PC-9 (cell line): ENCODE measurements around the gene EPB41L2. TPM values are rescaled to one million over a fixed set of nuclear protein-coding genes. Genes with fewer than 3 reads are reported as not detected.

Experiments
- BruUV-seq: library from RNA; stranded (reverse); fragments of 400-500 nt; replicated peaks from 2 replicates; lab custom pipeline; 2021; lab: Mats Ljungman, UMichigan
- CTCF ChIA-PET: fragments of 300-600 bp; sonication (Branson Sonifier 250); formaldehyde crosslinking; loops from one replicate; lab custom pipeline; 2022; ENCODE audit warnings: antibody characterized with exemption; lab: Charles Lee
- POLR2A ChIA-PET: fragments of 300-600 bp; sonication (Branson Sonifier 250); formaldehyde crosslinking; loops from one replicate; lab custom pipeline; 2022; ENCODE audit warnings: antibody characterized with exemption; ENCODE audit not compliant: unreplicated experiment; lab: Charles Lee
- DNase-seq, 2 experiments: peaks; one replicate each; pipeline versions ENCODE4 v3.0.0 to v3.0.0-alpha.2; 2015 to 2022; ENCODE audit warnings: mixed read lengths in 1 of 2
- H2AFZ ChIP-seq: fragments of 200-600 bp; sonication (generic); 2 replicates; pipeline ENCODE4 v1.8.1; 2017; ENCODE audit warnings: antibody characterized with exemption
- H3F3A ChIP-seq: fragments of 200-600 bp; sonication (generic); 2 replicates; pipeline ENCODE4 v1.8.1; 2017; ENCODE audit warnings: antibody characterized with exemption, mild to moderate bottlenecking, low read depth; ENCODE audit not compliant: insufficient read depth
- H3K27ac ChIP-seq: fragments of 200-600 bp; sonication (generic); 2 replicates; pipeline ENCODE4 v1.6.1; 2016; ENCODE audit warnings: mixed run types
- H3K27me3 ChIP-seq: fragments of 200-600 bp; sonication (generic); 2 replicates; pipeline ENCODE4 v1.6.1; 2016; ENCODE audit warnings: low read depth, mixed run types; ENCODE audit not compliant: insufficient read depth
- H3K36me3 ChIP-seq: fragments of 200-600 bp; sonication (generic); 2 replicates; pipeline ENCODE4 v1.6.1; 2016; ENCODE audit warnings: low read depth, mixed run types
- H3K4me1 ChIP-seq: fragments of 200-600 bp; sonication (generic); replicated peaks from 2 replicates; pipeline ENCODE4 v1.6.1; 2016; ENCODE audit warnings: mixed run types; ENCODE audit not compliant: insufficient read depth
- H3K4me2 ChIP-seq: fragments of 200-600 bp; sonication (generic); 2 replicates; pipeline ENCODE4 v1.6.1; 2017; ENCODE audit warnings: mixed run types
- H3K4me3 ChIP-seq: fragments of 200-600 bp; sonication (generic); 2 replicates; pipeline ENCODE4 v1.6.1; 2016; ENCODE audit warnings: mixed run types
- H3K79me2 ChIP-seq: fragments of 200-600 bp; sonication (generic); 2 replicates; pipeline ENCODE4 v1.6.1; 2017; ENCODE audit warnings: low read depth, mixed run types
- H3K9me2 ChIP-seq: fragments of 200-600 bp; sonication (generic); 2 replicates; pipeline ENCODE4 v1.8.1; 2017; ENCODE audit warnings: mild to moderate bottlenecking; ENCODE audit not compliant: insufficient read depth
- H3K9me3 ChIP-seq: fragments of 200-600 bp; sonication (generic); 2 replicates; pipeline ENCODE4 v1.8.1; 2016; ENCODE audit warnings: low read depth; ENCODE audit not compliant: insufficient read depth
- H4K20me1 ChIP-seq: fragments of 200-600 bp; sonication (generic); 2 replicates; pipeline ENCODE4 v1.8.1; 2017; ENCODE audit not compliant: insufficient read depth
- CTCF ChIP-seq: fragments of 200-600 bp; sonication (generic); conservative IDR thresholded peaks from 2 replicates; pipeline ENCODE4 v1.6.1; 2017; ENCODE audit warnings: mixed run types, antibody characterized with exemption, mild to moderate bottlenecking, moderate library complexity
- EZH2 ChIP-seq: fragments of 200-600 bp; sonication (generic); IDR thresholded peaks from 2 replicates; pipeline ENCODE4 v1.8.0; 2017; ENCODE audit warnings: antibody characterized with exemption, low read depth
- intact Hi-C: fragments of 100-400 bp; cut with micrococcal nuclease; formaldehyde crosslinking; loops from one replicate; pipeline ENCODE4 v1.10.0; 2022; ENCODE audit not compliant: unreplicated experiment
- total RNA-seq: library from RNA; stranded (reverse); gene quantifications from 2 replicates; pipeline ENCODE4 v1.2.3, GENCODE V29; 2021

Gene EPB41L2
- total RNA-seq, 1 experiment from 2014 or later = 67.4 TPM

GRCh38 chr6:130846501-130846900, 216.5 kb downstream of the EPB41L2 start:
- BruUV-seq = no TSS peak

GRCh38 chr6:130843575-130844320, 219.3 kb downstream of the EPB41L2 start:
- H3K27me3 ChIP-seq = no peaks in the 10 kb centered on the region
- H4K20me1 ChIP-seq = no peaks in the 10 kb centered on the region
- no peak overlapping the region for H2AFZ ChIP-seq
- no peak overlapping the region for H3K4me3 ChIP-seq
- H3K9me3 ChIP-seq = no peaks in the 10 kb centered on the region
- H3K4me2 ChIP-seq = no peak overlapping the region
- no peaks in the 10 kb centered on the region for H3K79me2 ChIP-seq
- CTCF ChIA-PET = no interaction called here
- no TSS peak for BruUV-seq
- H3K27ac ChIP-seq = no peak overlapping the region
- no peaks in the 10 kb centered on the region for H3K9me2 ChIP-seq
- H3K4me1 ChIP-seq = no peaks in the 10 kb centered on the region
- peak; percentile 82 for TF ChIP-seq CTCF
- no peak for TF ChIP-seq EZH2
- intact Hi-C loops = loop anchor here (1.0 to 10.0 kb wide), 2 partner anchors 521 to 779 kb away; no protein-coding TSS in a partner anchor
- no peaks in the 10 kb centered on the region for H3K36me3 ChIP-seq
- H3F3A ChIP-seq = no peaks in the 10 kb centered on the region
- DNase-seq = no peak
- POLR2A ChIA-PET = no interaction called here

More at GRCh38 chr6:130846501-130846900, 216.5 kb downstream of the EPB41L2 start:
- intact Hi-C loops = loop anchor here (10.0 kb wide), 1 partner anchor 782 kb away; no protein-coding TSS in a partner anchor
- TF ChIP-seq CTCF = no peak
- Histone ChIP-seq H3K36me3 (no peaks in the 10 kb centered on the region), H3K27ac (no peak overlapping the region), H3F3A (no peaks in the 10 kb centered on the region), H3K9me2 (no peaks in the 10 kb centered on the region), H3K4me1 (no peaks in the 10 kb centered on the region), H3K4me2 (no peak overlapping the region), H2AFZ (no peak overlapping the region), H3K27me3 (no peaks in the 10 kb centered on the region), H3K79me2 (no peaks in the 10 kb centered on the region), H3K9me3 (no peaks in the 10 kb centered on the region), H4K20me1 (no peaks in the 10 kb centered on the region), H3K4me3 (no peak overlapping the region)
- DNase-seq = no peak
- POLR2A ChIA-PET = no interaction called here
- CTCF ChIA-PET = no interaction called here

GRCh38 chr6:130841128-130841728, 221.8 kb downstream of the EPB41L2 start:
- DNase-seq = no peak
- Histone ChIP-seq H3K4me2 (no peak overlapping the region), H3F3A (no peaks in the 10 kb centered on the region), H4K20me1 (no peaks in the 10 kb centered on the region), H3K4me3 (no peak overlapping the region), H3K9me3 (no peaks in the 10 kb centered on the region), H3K36me3 (no peaks in the 10 kb centered on the region), H3K27ac (no peak overlapping the region), H3K79me2 (no peaks in the 10 kb centered on the region), H3K9me2 (no peaks in the 10 kb centered on the region), H3K27me3 (no peaks in the 10 kb centered on the region), H3K4me1 (no peaks in the 10 kb centered on the region), H2AFZ (no peak overlapping the region)
- BruUV-seq = no TSS peak
- POLR2A ChIA-PET = no interaction called here
- CTCF ChIA-PET = no interaction called here
- intact Hi-C loops = loop anchor here (10.0 kb wide), 1 partner anchor 776 kb away; no protein-coding TSS in a partner anchor
- TF ChIP-seq CTCF (no peak), EZH2 (no peak)
